H1 (cell line): ENCODE measurements around the gene CRTC2.

Source experiments
- CHD2 ChIP-seq: IDR thresholded peaks from 2 replicates; pipeline ENCODE4 v1.6.1; 2012; ENCODE audit warnings: low read length, improper control_type of control experiment
- CTCF ChIP-seq, 3 experiments: IDR thresholded peaks; 1 replicate in 2 of 3; 2 replicates in 1 of 3; pipeline versions ENCODE4 v1.5.1 to v1.6.1; 2011; ENCODE audit warnings: low read length in 3 of 3, mild to moderate bottlenecking in 3 of 3, inconsistent platforms in 2 of 3, low read depth in 1 of 3, moderate library complexity in 1 of 3; ENCODE audit not compliant: insufficient read depth in 1 of 3; ENCODE audit errors: control extremely low read depth in 1 of 3
- E2F6 ChIP-seq: IDR thresholded peaks from 2 replicates; pipeline ENCODE4 v1.6.1; 2012; ENCODE audit warnings: inconsistent platforms
- EZH2 ChIP-seq: fragments of 200-600 bp; sonication (generic); IDR thresholded peaks from 2 replicates; pipeline ENCODE4 v1.7.1; 2012; ENCODE audit warnings: low read depth, mild to moderate bottlenecking, moderate library complexity, low read length, inconsistent platforms; ENCODE audit not compliant: severe bottlenecking
- RFX5 ChIP-seq: IDR thresholded peaks from 2 replicates; pipeline ENCODE4 v1.6.1; 2011; ENCODE audit warnings: low read depth, low read length, improper control_type of control experiment, borderline replicate concordance
- SP1 ChIP-seq: IDR thresholded peaks from 2 replicates; pipeline ENCODE4 v1.6.1; 2011; ENCODE audit warnings: low read depth, low read length
- TAF1 ChIP-seq: IDR thresholded peaks from 2 replicates; pipeline ENCODE4 v1.6.1; 2011; ENCODE audit warnings: mild to moderate bottlenecking, low read depth, low read length
- ZNF274 ChIP-seq: IDR thresholded peaks from 2 replicates; pipeline ENCODE4 v1.7.0; 2012; ENCODE audit warnings: low read length, borderline replicate concordance; ENCODE audit errors: extremely low read depth
- TF ChIP-seq, protein P1 (sequence below): IDR thresholded peaks from 2 replicates; pipeline ENCODE4 v1.6.1; 2012; ENCODE audit warnings: inconsistent platforms

DNA sequence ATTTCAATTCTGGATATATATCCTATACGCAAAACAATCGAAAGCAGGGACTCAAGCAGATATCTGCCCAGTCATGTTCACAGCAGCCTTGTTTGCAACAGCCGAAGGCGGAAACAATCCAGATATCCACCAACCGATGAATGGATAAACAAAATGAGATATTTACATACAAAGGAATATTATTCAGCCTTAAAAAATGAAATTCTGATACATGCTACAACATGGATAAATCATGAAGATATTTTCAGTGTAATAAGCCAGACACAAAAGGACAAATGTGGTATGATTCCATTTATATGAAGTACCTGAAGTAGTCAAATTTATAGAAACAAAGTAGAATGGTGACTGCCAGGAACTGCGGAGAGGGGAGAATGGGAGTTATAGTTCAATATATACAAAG is 51.3 kb downstream of the CRTC2 start:
- TF ChIP-seq ZNF274 (no peak), CTCF (IDR thresholded peaks at IDR 0.05; ENCODE audit: control extremely low read depth in 1 of 3, insufficient read depth in 1 of 3, low read depth in 1 of 3, low read length in 3 of 3) (no peak), RFX5 (no peak), SP1 (no peak), TAF1 (no peak), CHD2 (no peak), EZH2 (no peak), E2F6 (no peak)
- TF ChIP-seq, protein P1, sequence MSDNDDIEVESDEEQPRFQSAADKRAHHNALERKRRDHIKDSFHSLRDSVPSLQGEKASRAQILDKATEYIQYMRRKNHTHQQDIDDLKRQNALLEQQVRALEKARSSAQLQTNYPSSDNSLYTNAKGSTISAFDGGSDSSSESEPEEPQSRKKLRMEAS = no peak
